Sigmoid colon (tissue), 7 donors: Measurements from ENCODE around the gene MRPL58. TPM values are rescaled to one million over a fixed set of nuclear protein-coding genes. Genes with fewer than 3 reads are reported as not detected.
"Not testable (repeated sequence)": the region's sequence is repeated elsewhere in the genome, so short reads cannot be mapped to it uniquely, and the experiment has no call there.

Source experiments
- DNase-seq: peaks from one replicate; pipeline ENCODE4 v3.0.0-alpha.2; 2019
- H3K27ac ChIP-seq, 4 donors: fragments of 200-600 bp; sonication (generic); one replicate each; pipeline ENCODE4 v1.5.1; 2016 to 2019; ENCODE audit warnings: mild to moderate bottlenecking in 1 of 4
- H3K27me3 ChIP-seq, 3 donors: fragments of 200-600 bp; sonication (generic); one replicate each; pipeline ENCODE4 v1.5.1; 2019; ENCODE audit warnings: mild to moderate bottlenecking in 1 of 3
- H3K36me3 ChIP-seq, 4 donors: fragments of 200-600 bp; sonication (generic); one replicate each; pipeline ENCODE4 v1.5.1; 2016 to 2019
- H3K4me1 ChIP-seq, 4 donors: fragments of 200-600 bp; sonication (generic); one replicate each; pipeline ENCODE4 v1.5.1; 2017 to 2019
- H3K4me3 ChIP-seq, 4 donors: fragments of 200-600 bp; sonication (generic); one replicate each; pipeline ENCODE4 v1.5.1; 2017 to 2019; ENCODE audit warnings: mild to moderate bottlenecking in 2 of 4, moderate library complexity in 1 of 4
- H3K9me3 ChIP-seq, 4 donors: fragments of 200-600 bp in 3 of 4; sonication (generic) in 3 of 4; one replicate each; pipeline versions ENCODE4 v1.5.1 to v1.6.1; 2013 to 2019
- CTCF ChIP-seq, 4 experiments: fragments of 450-650 bp in 3 of 4; fragments of 200-600 bp in 1 of 4; IDR thresholded peaks; one replicate each; pipeline ENCODE4 v1.5.1; 2016 to 2019; ENCODE audit warnings: antibody characterized with exemption in 4 of 4, mild to moderate bottlenecking in 3 of 4, moderate library complexity in 2 of 4
- EP300 ChIP-seq, 4 donors: sonication (generic); formaldehyde crosslinking; IDR thresholded peaks; one replicate each; pipeline ENCODE4 v1.6.1; 2017; ENCODE audit warnings: antibody characterized with exemption in 4 of 4
- POLR2A ChIP-seq, 2 donors: fragments of 450-650 bp; IDR thresholded peaks; one replicate each; pipeline ENCODE4 v1.6.1; 2016; ENCODE audit warnings: antibody characterized with exemption in 2 of 2, mild to moderate bottlenecking in 2 of 2, moderate library complexity in 2 of 2
- POLR2AphosphoS5 ChIP-seq, 4 donors: sonication (generic); formaldehyde crosslinking; IDR thresholded peaks; one replicate each; pipeline ENCODE4 v1.6.1; 2017; ENCODE audit warnings: antibody characterized with exemption in 4 of 4
- WGBS, 2 donors: extraction: QIAGEN DNeasy Blood & Tissue Kit; methylation state at CpG; one replicate each; pipeline ENCODE4 v1.1.7; 2013; 5-methylcytosine and 5-hydroxymethylcytosine counted together
- intact Hi-C: fragments of 100-400 bp; cut with DNase I; formaldehyde crosslinking; loops from one replicate; pipeline ENCODE4 v1.15.1; 2023
- polyA plus RNA-seq, 3 donors: library from polyadenylated mRNA; stranded (reverse); fragments of 200-250 nt; gene quantifications; one replicate each; pipeline ENCODE4 v1.2.3, GENCODE V29; 2013
- total RNA-seq, 4 donors: library from RNA; depleted of rRNA; stranded (reverse); fragments of >200 nt; gene quantifications; one replicate each; pipeline ENCODE4 v1.1.0, GENCODE V29; 2016
- donor health status: healthy with polysubstance abuse.
- donor health status: Bipolar disorder and iron deficiency.
- donor health status: healthy.

The MRPL58 gene
- total and polyA plus RNA-seq, 7 donors, result 36.6 to 104 (median 56.9) TPM

GRCh38 chr17:75020331-75021110 is 8.1 kb downstream of the MRPL58 start:
- no peak overlapping the region for H3K4me3 ChIP-seq
- TF ChIP-seq POLR2A (IDR thresholded peaks at IDR 0.05), result no peak
- no peak for TF ChIP-seq EP300 (IDR thresholded peaks at IDR 0.05)
- no peak for TF ChIP-seq CTCF (IDR thresholded peaks at IDR 0.05)
- TF ChIP-seq POLR2AphosphoS5 (IDR thresholded peaks at IDR 0.05), result no peak
- 90 to 93% methylated on average over 19 of the region's 19 CpGs for WGBS, 2 donors
- no peak for DNase-seq
- H3K36me3 ChIP-seq, result peaks cover 6 to 64% (median 23%) of the 10 kb centered on the region in 4 donors
- H3K4me1 ChIP-seq, result no peaks in the 10 kb centered on the region
- no peak overlapping the region for H3K27ac ChIP-seq
- intact Hi-C loops, result no loop called here
- H3K9me3 ChIP-seq, result no peaks in the 10 kb centered on the region
- H3K27me3 ChIP-seq, result no peaks in the 10 kb centered on the region

GRCh38 chr17:75024686-75025397 is 12.4 kb downstream of the MRPL58 start:
- TF ChIP-seq POLR2A (IDR thresholded peaks at IDR 0.05), result no peak
- TF ChIP-seq CTCF (IDR thresholded peaks at IDR 0.05), result no peak
- TF ChIP-seq POLR2AphosphoS5 (IDR thresholded peaks at IDR 0.05), result no peak
- H3K9me3 ChIP-seq, result no peaks in the 10 kb centered on the region
- 77 to 79% methylated on average over 10 of the region's 10 CpGs for WGBS, 2 donors
- no peaks in the 10 kb centered on the region for H3K27me3 ChIP-seq
- H3K36me3 ChIP-seq, result peaks cover 6 to 31% (median 23%) of the 10 kb centered on the region in 4 donors
- DNase-seq, result no peak
- no peak overlapping the region for H3K4me3 ChIP-seq
- H3K4me1 ChIP-seq, result no peaks in the 10 kb centered on the region
- intact Hi-C loops, result no loop called here
- H3K27ac ChIP-seq, result no peak overlapping the region

GRCh38 chr17:75025398-75025734 is 12.9 kb downstream of the MRPL58 start:
- H3K27ac ChIP-seq, H3K4me1 ChIP-seq, intact Hi-C loops, DNase-seq, H3K4me3 ChIP-seq, H3K27me3 ChIP-seq, H3K9me3 ChIP-seq: not testable (repeated sequence)
- 57 to 91% methylated on average over 9 of the region's 9 CpGs for WGBS, 2 donors
- H3K36me3 ChIP-seq, result peaks cover 3 to 25% (median 21%) of the 10 kb centered on the region in 4 donors

GRCh38 chr17:75026650-75027049 is 14.2 kb downstream of the MRPL58 start:
- H3K4me3 ChIP-seq, H3K27ac ChIP-seq, DNase-seq, H3K9me3 ChIP-seq, H3K4me1 ChIP-seq, H3K27me3 ChIP-seq, intact Hi-C loops: not testable (repeated sequence)
- 67 to 68% methylated on average over 2 of the region's 2 CpGs for WGBS, 2 donors
- H3K36me3 ChIP-seq, result peaks cover 0 to 13% (median 9%) of the 10 kb centered on the region in 4 donors

- no peak overlapping the region for H3K4me3 ChIP-seq
- WGBS, 2 donors, result 78 to 95% methylated on average over 8 of the region's 8 CpGs
- peaks cover 0 to 26% (median 21%) of the 10 kb centered on the region in 4 donors for H3K4me1 ChIP-seq
- no peaks in the 10 kb centered on the region for H3K9me3 ChIP-seq
- H3K27me3 ChIP-seq, result no peaks in the 10 kb centered on the region
- TF ChIP-seq EP300 (IDR thresholded peaks at IDR 0.05), result no peak
- TF ChIP-seq CTCF (IDR thresholded peaks at IDR 0.05), result no peak
- no peak for TF ChIP-seq POLR2AphosphoS5 (IDR thresholded peaks at IDR 0.05)
- TF ChIP-seq POLR2A (IDR thresholded peaks at IDR 0.05), result no peak
- intact Hi-C loops, result loop anchor here (5.0 kb wide), 1 partner anchor 43 kb away; the partner anchor contains the start of gene CDR2L
- no peaks in the 10 kb centered on the region for H3K36me3 ChIP-seq
- no peak overlapping the region for H3K27ac ChIP-seq
- DNase-seq, result no peak
Observed at GRCh38 chr17:75030161-75030560, 17.7 kb downstream of the MRPL58 start.
